ENCODE data around the gene NKAIN4. TPM values are rescaled to one million over a fixed set of nuclear protein-coding genes. Genes with fewer than 3 reads are reported as not detected.

Gene NKAIN4
- total RNA-seq, 1 donor from 2014 or later, result 0.60 TPM

GRCh38 chr20:63190828-63191227 is 63.4 kb downstream of the NKAIN4 start:
- Mint-ChIP-seq H3K9me3 (ENCODE audit: low read depth) (no peaks in the 10 kb centered on the region), H3K4me1 (ENCODE audit: low read depth) (peaks cover 10% of the 10 kb centered on the region), H3K36me3 (ENCODE audit: insufficient read depth) (peaks cover 12% of the 10 kb centered on the region), H3K4me3 (ENCODE audit: low read depth) (no peak overlapping the region), H3K27ac (no peak overlapping the region), H3K27me3 (no peaks in the 10 kb centered on the region)
- DNase-seq (ENCODE audit: low spot score, unreplicated experiment), result no peak
- TF ChIP-seq CTCF (IDR thresholded peaks at IDR 0.05; ENCODE audit: unreplicated experiment), result no peak

Small RNA genes within 50 kb of the gene (microRNA-seq; reads per million reads assigned to microRNA genes)
- gene MIR3196 (ENCODE audit: borderline number of aligned reads, unreplicated experiment), result not detected
- not detected for gene MIR4326 (ENCODE audit: borderline number of aligned reads, unreplicated experiment)

Other genes starting within 250 kb of the NKAIN4 start
- gene BHLHE23, start 247.5 kb downstream of the NKAIN4 start, total RNA-seq, result not detected in 2 replicates
- 51.2 and 53.8 TPM in 2 replicates for gene YTHDF1, start 38.3 kb downstream of the NKAIN4 start, total RNA-seq
- not detected in 2 replicates for gene BIRC7, start 18.6 kb downstream of the NKAIN4 start, total RNA-seq
- 119 and 130 TPM in 2 replicates for gene ARFGAP1, start 18.4 kb upstream of the NKAIN4 start, total RNA-seq
- 0.24 and 0.47 TPM in 2 replicates for gene COL20A1, start 38.7 kb upstream of the NKAIN4 start, total RNA-seq
- gene CHRNA4, start 106.9 kb upstream of the NKAIN4 start, total RNA-seq, result 0.43 and 0.44 TPM in 2 replicates
- gene KCNQ2, start 218.2 kb upstream of the NKAIN4 start, total RNA-seq, result 14.6 and 15.6 TPM in 2 replicates
- gene EEF1A2, start 244.6 kb upstream of the NKAIN4 start, total RNA-seq, result 11.0 and 11.8 TPM in 2 replicates

All from progenitor cell of endocrine pancreas (in vitro differentiated cells).